ENCODE measurements around the gene MYL4. TPM values are rescaled to one million over a fixed set of nuclear protein-coding genes. Genes with fewer than 3 reads are reported as not detected.
"Not testable (repeated sequence)": the region's sequence is repeated elsewhere in the genome, so short reads cannot be mapped to it uniquely, and the experiment has no call there.

Gene MYL4
- total and polyA plus RNA-seq, 5 donors from 2014 or later: not detected

- Histone ChIP-seq H3K27me3 (ENCODE audit: control insufficient read depth, insufficient read depth, low read length) (peaks cover 6% of the 10 kb centered on the region), H3K4me3 (ENCODE audit: low read depth, low read length) (no peak overlapping the region), H3K36me3 (ENCODE audit: control insufficient read depth, insufficient read depth, low read length) (no peaks in the 10 kb centered on the region), H3K27ac (ENCODE audit: insufficient read depth, low read length, poor library complexity, severe bottlenecking) (no peak overlapping the region), H3K4me1 (ENCODE audit: control insufficient read depth, insufficient read depth, low read length, poor library complexity, severe bottlenecking) (no peaks in the 10 kb centered on the region), H3K9me3 (ENCODE audit: control insufficient read depth in 2 of 2, low read length in 2 of 2) (no peaks in the 10 kb centered on the region)
- ATAC-seq (ENCODE audit: low read depth in 2 of 2) (no peak), DNase-seq (no peak)
- H3K27me3 Mint-ChIP-seq: peaks cover 5% of the 10 kb centered on the region
- no peak overlapping the region for H3K4me3 Mint-ChIP-seq
- H3K27ac Mint-ChIP-seq: no peak overlapping the region
- H3K36me3 Mint-ChIP-seq: no peaks in the 10 kb centered on the region
- peaks cover 0 to 20% (median under 1%) of the 10 kb centered on the region in 4 donors for H3K4me1 Mint-ChIP-seq
- peaks cover 0 to 1% (median 0%) of the 10 kb centered on the region in 7 donors for H3K9me3 Mint-ChIP-seq
Measured at GRCh38 chr17:47214931-47215330, 5.8 kb downstream of the MYL4 start.

GRCh38 chr17:47216821-47217220 is 7.7 kb downstream of the MYL4 start:
- H3K36me3 ChIP-seq (ENCODE audit: control insufficient read depth, insufficient read depth, low read length); H3K9me3 ChIP-seq (ENCODE audit: control insufficient read depth in 2 of 2, low read length in 2 of 2); DNase-seq; H3K4me3 ChIP-seq (ENCODE audit: low read depth, low read length); H3K4me3 Mint-ChIP-seq; ATAC-seq (ENCODE audit: low read depth in 2 of 2); H3K9me3 Mint-ChIP-seq; H3K27me3 Mint-ChIP-seq; H3K27ac ChIP-seq (ENCODE audit: insufficient read depth, low read length, poor library complexity, severe bottlenecking); H3K27me3 ChIP-seq (ENCODE audit: control insufficient read depth, insufficient read depth, low read length); H3K36me3 Mint-ChIP-seq; H3K4me1 ChIP-seq (ENCODE audit: control insufficient read depth, insufficient read depth, low read length, poor library complexity, severe bottlenecking): not testable (repeated sequence)
- Mint-ChIP-seq H3K27ac (peak overlapping the region in 2 of 3 donors; percentile 14 to 31), H3K4me1 (peaks cover 0 to 35% (median 5%) of the 10 kb centered on the region in 4 donors)

DNA sequence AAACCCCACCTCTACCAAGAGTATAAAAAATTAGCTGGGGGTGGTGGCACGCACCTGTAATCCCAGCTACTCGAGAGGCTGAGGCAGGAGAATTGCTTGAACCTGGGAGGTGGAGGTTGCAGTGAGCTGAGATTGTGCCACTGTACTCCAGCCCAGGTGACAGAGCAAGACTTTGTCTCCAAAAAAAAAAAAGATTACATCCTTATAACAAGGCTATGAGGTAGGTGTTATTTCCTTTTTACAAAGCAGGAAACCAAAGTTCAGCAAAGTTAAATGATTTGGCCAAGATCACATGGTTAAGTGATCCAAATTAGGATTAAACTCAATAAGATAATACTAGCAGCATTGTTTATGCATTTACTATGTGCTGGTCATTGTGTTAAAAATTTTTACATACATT is 8.1 kb downstream of the MYL4 start:
- H3K4me1 ChIP-seq (ENCODE audit: control insufficient read depth, insufficient read depth, low read length, poor library complexity, severe bottlenecking); H3K9me3 Mint-ChIP-seq; H3K4me3 Mint-ChIP-seq: not testable (repeated sequence)

GRCh38 chr17:47218896-47219430 is 9.8 kb downstream of the MYL4 start:
- Histone ChIP-seq H3K4me1 (ENCODE audit: control insufficient read depth, insufficient read depth, low read length, poor library complexity, severe bottlenecking) (peaks cover 7% of the 10 kb centered on the region), H3K27ac (ENCODE audit: insufficient read depth, low read length, poor library complexity, severe bottlenecking) (no peak overlapping the region), H3K36me3 (ENCODE audit: control insufficient read depth, insufficient read depth, low read length) (no peaks in the 10 kb centered on the region), H3K4me3 (ENCODE audit: low read depth, low read length) (no peak overlapping the region), H3K9me3 (ENCODE audit: control insufficient read depth in 2 of 2, low read length in 2 of 2) (no peaks in the 10 kb centered on the region), H3K27me3 (ENCODE audit: control insufficient read depth, insufficient read depth, low read length) (peaks cover 2% of the 10 kb centered on the region)
- no peak for ATAC-seq (ENCODE audit: low read depth in 2 of 2)
- Mint-ChIP-seq H3K9me3 (peaks cover 0 to 1% (median 0%) of the 10 kb centered on the region in 7 donors), H3K36me3 (no peaks in the 10 kb centered on the region), H3K27ac (no peak overlapping the region), H3K27me3 (no peaks in the 10 kb centered on the region), H3K4me3 (no peak overlapping the region), H3K4me1 (peaks cover 0 to 35% (median 5%) of the 10 kb centered on the region in 4 donors)
- DNase-seq: no peak

More for the DNA sequence above, 8.1 kb downstream of the MYL4 start:
- H3K4me1 Mint-ChIP-seq: peaks cover 0 to 35% (median 5%) of the 10 kb centered on the region in 4 donors
- H3K27me3 Mint-ChIP-seq; H3K4me3 ChIP-seq (ENCODE audit: low read depth, low read length); H3K9me3 ChIP-seq (ENCODE audit: control insufficient read depth in 2 of 2, low read length in 2 of 2); H3K36me3 ChIP-seq (ENCODE audit: control insufficient read depth, insufficient read depth, low read length); H3K36me3 Mint-ChIP-seq; H3K27ac ChIP-seq (ENCODE audit: insufficient read depth, low read length, poor library complexity, severe bottlenecking); H3K27me3 ChIP-seq (ENCODE audit: control insufficient read depth, insufficient read depth, low read length): not testable (repeated sequence)
- ATAC-seq (ENCODE audit: low read depth in 2 of 2) (peak; percentile 54 to 77), DNase-seq (peak in 2 of 3 donors; percentile 28 to 46)
- peak overlapping the region in 1 of 3 donors; percentile 31 for H3K27ac Mint-ChIP-seq

- DNase-seq (no peak), ATAC-seq (ENCODE audit: low read depth in 2 of 2) (no peak)
- H3K27me3 Mint-ChIP-seq: no peaks in the 10 kb centered on the region
- peaks cover 0 to 1% (median 0%) of the 10 kb centered on the region in 7 donors for H3K9me3 Mint-ChIP-seq
- H3K4me3 ChIP-seq (ENCODE audit: low read depth, low read length): no peak overlapping the region
- H3K4me3 Mint-ChIP-seq: peak overlapping the region in 1 of 4 donors; percentile 9
- H3K4me1 ChIP-seq (ENCODE audit: control insufficient read depth, insufficient read depth, low read length, poor library complexity, severe bottlenecking): peaks cover 7% of the 10 kb centered on the region
- H3K27ac Mint-ChIP-seq: peak overlapping the region in 2 of 3 donors; percentile 8 to 15
- H3K27me3 ChIP-seq (ENCODE audit: control insufficient read depth, insufficient read depth, low read length): no peaks in the 10 kb centered on the region
- no peaks in the 10 kb centered on the region for H3K36me3 Mint-ChIP-seq
- H3K9me3 ChIP-seq (ENCODE audit: control insufficient read depth in 2 of 2, low read length in 2 of 2): no peaks in the 10 kb centered on the region
- peaks cover 0 to 35% (median 5%) of the 10 kb centered on the region in 4 donors for H3K4me1 Mint-ChIP-seq
- H3K27ac ChIP-seq (ENCODE audit: insufficient read depth, low read length, poor library complexity, severe bottlenecking): no peak overlapping the region
- no peaks in the 10 kb centered on the region for H3K36me3 ChIP-seq (ENCODE audit: control insufficient read depth, insufficient read depth, low read length)
Measured at GRCh38 chr17:47219621-47220475, 10.7 kb downstream of the MYL4 start.

DNA sequence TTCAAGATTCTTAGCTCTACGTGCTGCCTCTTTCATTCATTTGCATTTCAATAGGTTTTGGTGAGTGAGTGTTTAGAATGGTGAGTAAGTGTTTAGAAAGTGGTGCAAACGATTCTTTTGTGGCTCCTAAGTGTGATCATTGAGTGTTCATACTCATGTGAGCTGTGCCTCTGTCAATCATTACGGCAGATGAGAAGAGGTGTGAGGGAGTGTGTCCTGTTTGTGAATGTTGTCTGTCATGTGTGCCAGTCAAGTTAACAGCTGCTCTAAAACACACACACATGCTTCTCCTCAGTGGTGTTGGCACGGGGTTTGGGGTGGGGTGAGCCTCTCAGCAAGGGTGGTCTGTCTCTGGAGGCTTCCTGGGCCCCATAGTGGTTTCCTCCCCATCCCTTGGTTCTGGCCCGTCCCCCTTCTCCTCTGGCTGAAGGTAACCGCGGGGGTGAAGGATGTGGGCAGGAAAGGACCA is 11.4 kb downstream of the MYL4 start:
- DNase-seq: peak in 2 of 3 donors; percentile 15 to 37
- H3K4me1 Mint-ChIP-seq: peaks cover 0 to 35% (median 5%) of the 10 kb centered on the region in 4 donors
- peaks cover 7% of the 10 kb centered on the region for H3K4me1 ChIP-seq (ENCODE audit: control insufficient read depth, insufficient read depth, low read length, poor library complexity, severe bottlenecking)
- H3K9me3 ChIP-seq (ENCODE audit: control insufficient read depth in 2 of 2, low read length in 2 of 2): no peaks in the 10 kb centered on the region
- H3K27me3 ChIP-seq (ENCODE audit: control insufficient read depth, insufficient read depth, low read length): no peaks in the 10 kb centered on the region
- ATAC-seq (ENCODE audit: low read depth in 2 of 2): peak; percentile 27 to 47
- peaks cover 0 to 1% (median 0%) of the 10 kb centered on the region in 7 donors for H3K9me3 Mint-ChIP-seq
- H3K27me3 Mint-ChIP-seq: no peaks in the 10 kb centered on the region
- H3K36me3 Mint-ChIP-seq: no peaks in the 10 kb centered on the region
- H3K4me3 Mint-ChIP-seq: peak overlapping the region in 1 of 4 donors; percentile 9
- no peaks in the 10 kb centered on the region for H3K36me3 ChIP-seq (ENCODE audit: control insufficient read depth, insufficient read depth, low read length)
- no peak overlapping the region for H3K4me3 ChIP-seq (ENCODE audit: low read depth, low read length)
- H3K27ac Mint-ChIP-seq: peak overlapping the region in 2 of 3 donors; percentile 8 to 15
- H3K27ac ChIP-seq (ENCODE audit: insufficient read depth, low read length, poor library complexity, severe bottlenecking): no peak overlapping the region

DNA sequence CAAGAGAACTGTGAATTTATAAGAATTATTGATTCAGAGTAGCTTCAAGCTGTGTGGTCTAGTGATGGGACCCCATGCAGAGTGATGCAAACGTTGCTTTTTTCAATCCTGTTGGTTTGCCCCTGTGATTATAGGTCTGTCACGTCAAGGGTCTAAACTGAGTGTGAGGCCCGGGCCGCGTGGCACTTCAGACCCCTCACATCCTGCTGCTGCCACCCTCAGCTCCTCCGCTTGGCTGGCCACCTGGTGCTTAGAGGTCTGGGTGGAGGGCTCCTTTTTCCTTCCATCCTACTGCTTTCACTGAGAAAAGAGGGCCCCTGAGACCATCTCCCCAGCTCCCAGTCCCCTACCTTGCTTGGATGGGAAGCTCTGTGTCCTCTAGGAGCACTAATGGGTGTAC is 12.0 kb downstream of the MYL4 start:
- H3K27me3 ChIP-seq (ENCODE audit: control insufficient read depth, insufficient read depth, low read length): no peaks in the 10 kb centered on the region
- ATAC-seq (ENCODE audit: low read depth in 2 of 2) (no peak), DNase-seq (no peak)
- H3K4me3 ChIP-seq (ENCODE audit: low read depth, low read length): no peak overlapping the region
- H3K4me3 Mint-ChIP-seq: peak overlapping the region in 1 of 4 donors; percentile 38
- no peak overlapping the region for H3K27ac Mint-ChIP-seq
- no peaks in the 10 kb centered on the region for H3K27me3 Mint-ChIP-seq
- no peaks in the 10 kb centered on the region for H3K36me3 ChIP-seq (ENCODE audit: control insufficient read depth, insufficient read depth, low read length)
- peaks cover 0 to 1% (median 0%) of the 10 kb centered on the region in 7 donors for H3K9me3 Mint-ChIP-seq
- H3K4me1 ChIP-seq (ENCODE audit: control insufficient read depth, insufficient read depth, low read length, poor library complexity, severe bottlenecking): peaks cover 7% of the 10 kb centered on the region
- H3K9me3 ChIP-seq (ENCODE audit: control insufficient read depth in 2 of 2, low read length in 2 of 2): no peaks in the 10 kb centered on the region
- H3K4me1 Mint-ChIP-seq: peaks cover 0 to 35% (median 5%) of the 10 kb centered on the region in 4 donors
- H3K36me3 Mint-ChIP-seq: no peaks in the 10 kb centered on the region
- H3K27ac ChIP-seq (ENCODE audit: insufficient read depth, low read length, poor library complexity, severe bottlenecking): no peak overlapping the region
